Left lung (tissue), 10 donors: Measurements from ENCODE around the gene ROBO1. TPM values are rescaled to one million over a fixed set of nuclear protein-coding genes. Genes with fewer than 3 reads are reported as not detected.

ENCODE experiments used
- ATAC-seq: fragments of 200-7000 bp; cut with Tn5 transposase; one replicate; pipeline ENCODE4 v1.9.1; 2020; ENCODE audit warnings: moderate library complexity
- DNase-seq, 4 donors: peaks; one replicate each; pipeline ENCODE4 v3.0.0-alpha.2; 2013 to 2020
- H3K27ac ChIP-seq, 2 donors: fragments of 200-600 bp; sonication (generic) in 1 of 2; one replicate each; pipeline versions ENCODE4 v1.5.0 to v1.8.0; 2020 to 2021
- H3K27me3 ChIP-seq, 2 donors: fragments of 200-600 bp; sonication (generic) in 1 of 2; one replicate each; pipeline versions ENCODE4 v1.5.0 to v1.8.0; 2020 to 2021
- H3K36me3 ChIP-seq, 2 donors: fragments of 200-600 bp; sonication (generic) in 1 of 2; one replicate each; pipeline versions ENCODE4 v1.5.0 to v1.8.0; 2020 to 2021
- H3K4me1 ChIP-seq, 2 donors: fragments of 200-600 bp; one replicate each; pipeline ENCODE4 v1.8.0; 2021
- H3K4me3 ChIP-seq, 2 donors: fragments of 200-600 bp; sonication (generic) in 1 of 2; one replicate each; pipeline versions ENCODE4 v1.5.0 to v1.8.0; 2020 to 2021; ENCODE audit warnings: mild to moderate bottlenecking in 1 of 2
- H3K9me3 ChIP-seq, 2 donors: fragments of 200-600 bp; sonication (generic) in 1 of 2; one replicate each; pipeline versions ENCODE4 v1.5.0 to v1.8.0; 2020 to 2021
- intact Hi-C, 2 donors: fragments of 100-400 bp; cut with DNase I; formaldehyde crosslinking; loops; one replicate each; pipeline versions ENCODE4 v1.11.2 to v1.14.2; 2022
- polyA plus RNA-seq, 6 donors: library from polyadenylated mRNA; unstranded; fragments of 120-200 nt; gene quantifications; one replicate each; pipeline ENCODE4 v1.2.1, GENCODE V29; 2013; ENCODE audit not compliant: insufficient read length in 6 of 6
- total RNA-seq, 2 donors: library from RNA; stranded (reverse); fragmentation: NEBNext Ultra II Directional; extraction: Animal tissue kit (Norgen Biotek cat#: 25700); gene quantifications; one replicate each; pipeline ENCODE4 v1.2.1, GENCODE V29; 2021
- TF ChIP-seq, protein P1 (sequence below), 2 donors: fragments of 200-600 bp; sonication (generic) in 1 of 2; IDR thresholded peaks; one replicate each; pipeline versions ENCODE4 v1.5.0 to v1.8.0; 2021; ENCODE audit warnings: antibody characterized with exemption in 2 of 2
- donor health status: DM: no; HTN: yes; CAD: no.
- donor health status: DM: no; HTN: no; CAD: no.

ROBO1 gene
- total and polyA plus RNA-seq, 8 donors: 20.3 to 134 (median 102) TPM

DNA sequence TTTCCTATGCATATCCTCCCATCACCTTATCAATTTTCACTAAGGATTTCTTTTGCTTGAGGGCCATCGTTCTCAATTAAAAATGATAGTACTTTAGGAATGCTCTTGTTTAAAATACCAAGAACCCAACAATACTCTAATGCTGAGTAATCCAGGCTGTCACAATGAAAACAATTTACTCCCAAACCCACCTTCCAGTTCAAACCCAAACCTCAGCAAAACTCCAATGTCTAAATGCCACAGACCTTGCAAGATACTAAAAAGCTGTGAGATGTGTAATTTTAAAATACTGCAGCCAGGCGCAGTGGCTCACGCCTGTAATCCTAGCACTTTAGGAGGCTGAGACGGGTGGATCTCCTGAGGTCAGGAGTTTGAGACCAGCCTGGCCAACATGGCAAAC, 889.8 kb downstream of the ROBO1 start:
- intact Hi-C loops: no loop called here
- H3K9me3 ChIP-seq: no peaks in the 10 kb centered on the region
- no peak overlapping the region for H3K27ac ChIP-seq
- no peaks in the 10 kb centered on the region for H3K27me3 ChIP-seq
- DNase-seq (no peak), ATAC-seq (no peak)
- H3K4me3 ChIP-seq: no peak overlapping the region
- H3K4me1 ChIP-seq: no peaks in the 10 kb centered on the region
- no peaks in the 10 kb centered on the region for H3K36me3 ChIP-seq
- TF ChIP-seq, protein P1, sequence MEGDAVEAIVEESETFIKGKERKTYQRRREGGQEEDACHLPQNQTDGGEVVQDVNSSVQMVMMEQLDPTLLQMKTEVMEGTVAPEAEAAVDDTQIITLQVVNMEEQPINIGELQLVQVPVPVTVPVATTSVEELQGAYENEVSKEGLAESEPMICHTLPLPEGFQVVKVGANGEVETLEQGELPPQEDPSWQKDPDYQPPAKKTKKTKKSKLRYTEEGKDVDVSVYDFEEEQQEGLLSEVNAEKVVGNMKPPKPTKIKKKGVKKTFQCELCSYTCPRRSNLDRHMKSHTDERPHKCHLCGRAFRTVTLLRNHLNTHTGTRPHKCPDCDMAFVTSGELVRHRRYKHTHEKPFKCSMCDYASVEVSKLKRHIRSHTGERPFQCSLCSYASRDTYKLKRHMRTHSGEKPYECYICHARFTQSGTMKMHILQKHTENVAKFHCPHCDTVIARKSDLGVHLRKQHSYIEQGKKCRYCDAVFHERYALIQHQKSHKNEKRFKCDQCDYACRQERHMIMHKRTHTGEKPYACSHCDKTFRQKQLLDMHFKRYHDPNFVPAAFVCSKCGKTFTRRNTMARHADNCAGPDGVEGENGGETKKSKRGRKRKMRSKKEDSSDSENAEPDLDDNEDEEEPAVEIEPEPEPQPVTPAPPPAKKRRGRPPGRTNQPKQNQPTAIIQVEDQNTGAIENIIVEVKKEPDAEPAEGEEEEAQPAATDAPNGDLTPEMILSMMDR (IDR thresholded peaks at IDR 0.05): no peak

DNA sequence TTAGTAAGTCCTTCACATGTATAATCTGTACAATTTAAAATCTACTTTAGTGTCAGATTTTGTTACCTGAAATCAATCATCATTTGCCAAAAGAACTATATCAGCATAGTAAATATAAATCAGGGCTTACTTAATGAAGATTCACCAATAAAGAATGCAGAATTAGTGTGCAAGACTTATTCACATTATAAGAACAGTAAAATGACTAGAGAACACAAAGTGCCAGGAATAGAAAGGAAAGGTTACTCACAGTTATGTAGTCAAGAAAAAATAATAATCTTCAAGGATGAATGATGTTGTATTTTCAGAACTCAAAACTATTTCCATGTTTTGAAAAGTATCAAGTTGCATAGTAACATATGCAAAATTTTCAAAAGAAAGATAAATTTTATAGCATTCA, 891.9 kb downstream of the ROBO1 start:
- no peaks in the 10 kb centered on the region for H3K27me3 ChIP-seq
- no peak overlapping the region for H3K4me3 ChIP-seq
- H3K4me1 ChIP-seq: no peaks in the 10 kb centered on the region
- TF ChIP-seq, protein P1 (IDR thresholded peaks at IDR 0.05): no peak
- DNase-seq (no peak), ATAC-seq (no peak)
- no peaks in the 10 kb centered on the region for H3K9me3 ChIP-seq
- H3K27ac ChIP-seq: no peak overlapping the region
- intact Hi-C loops: no loop called here
- no peaks in the 10 kb centered on the region for H3K36me3 ChIP-seq

DNA sequence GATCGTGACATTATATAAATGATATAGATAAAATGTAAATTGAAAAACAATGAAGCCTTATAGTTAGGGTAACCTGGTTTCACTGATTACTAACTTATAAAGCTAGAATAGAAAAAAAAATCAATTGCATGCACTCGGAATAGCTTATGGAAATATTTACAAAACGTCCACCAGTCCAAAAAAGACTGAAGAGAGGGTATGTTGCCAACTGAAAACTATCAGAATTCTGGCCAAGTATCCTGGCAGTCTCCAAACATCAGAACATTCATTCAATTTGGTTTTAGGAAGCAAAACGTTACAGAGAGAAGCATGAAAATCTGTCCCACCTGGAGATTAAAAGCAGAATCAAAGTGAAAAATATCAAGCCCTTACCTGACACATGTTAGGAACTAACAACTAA, 892.4 kb downstream of the ROBO1 start:
- TF ChIP-seq, protein P1 (IDR thresholded peaks at IDR 0.05): no peak
- H3K36me3 ChIP-seq: no peaks in the 10 kb centered on the region
- no peaks in the 10 kb centered on the region for H3K9me3 ChIP-seq
- ATAC-seq (no peak), DNase-seq (no peak)
- no peak overlapping the region for H3K27ac ChIP-seq
- H3K4me3 ChIP-seq: no peak overlapping the region
- intact Hi-C loops: no loop called here
- H3K4me1 ChIP-seq: no peaks in the 10 kb centered on the region
- H3K27me3 ChIP-seq: no peaks in the 10 kb centered on the region

DNA sequence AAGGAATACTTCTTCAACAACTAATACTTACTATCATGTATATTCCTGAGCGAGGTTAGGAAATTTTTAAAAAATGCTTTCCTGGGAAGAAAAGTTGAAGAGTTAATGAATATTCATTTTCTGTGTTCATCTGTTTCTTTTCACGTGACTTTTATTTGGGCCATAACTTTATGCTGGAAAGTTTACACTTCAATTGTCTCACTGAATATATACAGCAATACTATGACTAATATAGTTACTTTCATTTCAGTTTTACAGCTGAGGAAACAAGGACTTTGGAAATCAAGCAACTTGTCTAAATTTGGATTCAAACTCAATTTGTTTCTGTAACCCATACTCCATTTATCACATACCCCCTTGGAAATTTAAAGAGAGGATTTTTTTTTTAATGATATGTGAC, 894.2 kb downstream of the ROBO1 start:
- no peak overlapping the region for H3K4me3 ChIP-seq
- TF ChIP-seq, protein P1 (IDR thresholded peaks at IDR 0.05): no peak
- H3K9me3 ChIP-seq: no peaks in the 10 kb centered on the region
- no peaks in the 10 kb centered on the region for H3K27me3 ChIP-seq
- DNase-seq (no peak), ATAC-seq (no peak)
- no peak overlapping the region for H3K27ac ChIP-seq
- H3K36me3 ChIP-seq: no peaks in the 10 kb centered on the region
- H3K4me1 ChIP-seq: no peaks in the 10 kb centered on the region
- intact Hi-C loops: no loop called here

DNA sequence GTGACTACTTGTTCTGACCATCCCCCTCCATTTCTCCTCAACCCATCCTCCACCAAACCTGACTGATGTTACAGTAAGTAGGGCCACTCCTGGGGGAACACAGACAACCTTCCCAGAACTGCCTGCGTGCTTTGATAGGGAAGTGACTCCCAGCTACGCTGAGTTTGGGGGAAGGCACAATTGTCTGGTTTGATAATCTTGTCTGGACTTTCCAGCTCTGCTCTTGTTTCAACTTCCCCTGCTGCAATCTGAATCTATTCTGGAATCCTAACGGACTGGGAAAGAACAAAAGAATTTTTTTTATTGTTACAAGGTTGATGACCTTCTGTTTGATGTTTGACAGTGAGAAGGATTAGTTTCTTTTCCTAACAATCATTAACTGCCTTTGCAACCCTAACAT, 895.6 kb downstream of the ROBO1 start:
- Histone ChIP-seq H3K27me3 (no peaks in the 10 kb centered on the region), H3K4me1 (no peaks in the 10 kb centered on the region), H3K36me3 (no peaks in the 10 kb centered on the region), H3K27ac (no peak overlapping the region), H3K9me3 (no peaks in the 10 kb centered on the region), H3K4me3 (no peak overlapping the region)
- DNase-seq: peak in 1 of 4 donors; percentile 16
- TF ChIP-seq, protein P1 (IDR thresholded peaks at IDR 0.05): no peak
- ATAC-seq: no peak
- intact Hi-C loops: no loop called here
